Lung microvascular endothelial cell (primary cell): ENCODE results near the gene BEND6. TPM values are rescaled to one million over a fixed set of nuclear protein-coding genes. Genes with fewer than 3 reads are reported as not detected.
A peak's percentile ranks its signal among the peaks of the same experiment; 100 is the strongest.

ENCODE experiments used
- DNase-seq, 2 donors: peaks; one replicate each; pipeline versions ENCODE4 v3.0.0 to v3.0.0-alpha.2; 2010; ENCODE audit warnings: low read depth in 2 of 2
- total RNA-seq: library from RNA; depleted of rRNA; stranded (reverse); fragments of >200 nt; gene quantifications from 2 replicates; pipeline ENCODE4 v1.2.1, GENCODE V29; 2014

The BEND6 gene
- 0.22 TPM in 1 of 2 replicates, not detected in the other for total RNA-seq

GRCh38 chr6:56954403-56955170, at the start of gene BEND6:
BEND6 (plus strand) TSS chr6:56955107; CDS start chr6:56981811, 26,704 bp downstream.
- peak; percentile 69 to 78 for DNase-seq

- DNase-seq = no peak
Observed at GRCh38 chr6:56905378-56905777, 49.5 kb upstream of the BEND6 start.

- DNase-seq = no peak
Observed at GRCh38 chr6:56906752-56907151, 48.2 kb upstream of the BEND6 start.

- DNase-seq = no peak
Observed at GRCh38 chr6:56909115-56909907, 45.6 kb upstream of the BEND6 start.

- peak in 1 of 2 donors; percentile 59 for DNase-seq
Observed at GRCh38 chr6:56911847-56912246, 43.1 kb upstream of the BEND6 start.

GRCh38 chr6:56913285-56914074, 41.4 kb upstream of the BEND6 start:
- DNase-seq = no peak

GRCh38 chr6:56914798-56915658, 39.9 kb upstream of the BEND6 start:
- DNase-seq = no peak

GRCh38 chr6:56915832-56916231, 39.1 kb upstream of the BEND6 start:
- no peak for DNase-seq

- DNase-seq = no peak
Observed at GRCh38 chr6:56916849-56917551, 37.9 kb upstream of the BEND6 start.

- no peak for DNase-seq
Observed at GRCh38 chr6:56922645-56923044, 32.3 kb upstream of the BEND6 start.

GRCh38 chr6:56923565-56923964, 31.3 kb upstream of the BEND6 start:
- DNase-seq = no peak

GRCh38 chr6:56927538-56928453, 27.1 kb upstream of the BEND6 start:
- DNase-seq = no peak

- no peak for DNase-seq
Observed at GRCh38 chr6:56930846-56931245, 24.1 kb upstream of the BEND6 start.

- DNase-seq = no peak
Observed at GRCh38 chr6:56932910-56933477, 21.9 kb upstream of the BEND6 start.

GRCh38 chr6:56933650-56934049, 21.3 kb upstream of the BEND6 start:
- DNase-seq = no peak

GRCh38 chr6:56934876-56935275, 20.0 kb upstream of the BEND6 start:
- no peak for DNase-seq

GRCh38 chr6:56936466-56936865, 18.4 kb upstream of the BEND6 start:
- DNase-seq = no peak

GRCh38 chr6:56938649-56939191, 16.2 kb upstream of the BEND6 start:
- peak; percentile 29 to 88 for DNase-seq

- no peak for DNase-seq
Observed at GRCh38 chr6:56940463-56940862, 14.4 kb upstream of the BEND6 start.
